ENCODE measurements around the gene CES1.
"Not testable (repeated sequence)": the region's sequence is repeated elsewhere in the genome, so short reads cannot be mapped to it uniquely, and the experiment has no call there.

DNA sequence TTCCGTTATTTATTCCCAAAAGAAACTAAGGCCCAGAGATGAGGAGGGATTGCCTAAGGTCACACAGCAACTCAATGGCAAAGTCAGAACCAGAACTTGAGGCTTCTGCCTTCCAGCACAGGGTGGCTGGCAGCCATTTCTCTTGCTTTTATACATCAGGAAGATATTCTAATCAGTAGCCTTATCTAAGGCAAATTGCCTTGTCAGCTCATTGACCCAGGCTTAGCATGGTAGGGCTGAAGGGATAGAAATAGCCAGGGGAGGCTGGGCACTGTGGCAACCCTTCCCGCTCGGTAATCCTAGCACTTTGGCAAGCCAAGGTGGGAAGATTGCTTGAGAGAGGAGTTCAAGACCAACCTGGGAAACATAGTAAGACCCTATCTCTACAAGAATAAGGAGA, 2.3 kb upstream of the CES1 start:
- TF ChIP-seq CTCF (IDR thresholded peaks at IDR 0.05; ENCODE audit: borderline replicate concordance, extremely low read depth, low read length, poor library complexity, severe bottlenecking); EZH2 (IDR thresholded peaks at IDR 0.05; ENCODE audit: borderline replicate concordance, low read depth, low read length, severe bottlenecking): not testable (repeated sequence)
